ENCODE measurements around the gene C1orf21. TPM values are rescaled to one million over a fixed set of nuclear protein-coding genes. Genes with fewer than 3 reads are reported as not detected.

C1orf21 gene
- total RNA-seq, 1 donor from 2014 or later: 33.1 TPM

DNA sequence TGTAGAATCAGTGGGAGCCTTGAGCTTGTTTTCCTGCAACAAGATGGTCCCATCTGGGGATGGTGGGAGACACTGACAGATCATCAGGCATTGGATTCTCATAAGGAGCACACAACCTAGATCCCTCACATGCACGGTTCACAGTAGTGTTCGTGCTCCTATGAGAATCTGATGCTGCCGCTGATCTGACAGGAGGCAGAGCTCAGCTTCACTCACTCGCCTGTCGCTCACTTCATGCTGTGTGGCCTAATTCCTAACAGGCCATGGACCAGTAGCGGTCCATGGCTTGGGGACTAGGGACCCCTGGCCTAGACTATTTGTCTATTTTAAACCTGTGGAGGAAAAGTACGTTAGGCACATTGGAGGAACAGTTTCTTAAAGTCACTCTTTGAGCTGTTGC lies 227.8 kb downstream of the C1orf21 start:
- no peak overlapping the region for H3K27ac Mint-ChIP-seq
- DNase-seq (ENCODE audit: low spot score in 2 of 2, unreplicated experiment in 2 of 2): no peak
- H3K9me3 Mint-ChIP-seq: no peaks in the 10 kb centered on the region
- no peak overlapping the region for H3K4me3 Mint-ChIP-seq
- no peaks in the 10 kb centered on the region for H3K27me3 Mint-ChIP-seq (ENCODE audit: low read depth)
- H3K36me3 Mint-ChIP-seq: peaks cover 7% of the 10 kb centered on the region
- peaks cover 24% of the 10 kb centered on the region for H3K4me1 Mint-ChIP-seq
- TF ChIP-seq, protein P1, sequence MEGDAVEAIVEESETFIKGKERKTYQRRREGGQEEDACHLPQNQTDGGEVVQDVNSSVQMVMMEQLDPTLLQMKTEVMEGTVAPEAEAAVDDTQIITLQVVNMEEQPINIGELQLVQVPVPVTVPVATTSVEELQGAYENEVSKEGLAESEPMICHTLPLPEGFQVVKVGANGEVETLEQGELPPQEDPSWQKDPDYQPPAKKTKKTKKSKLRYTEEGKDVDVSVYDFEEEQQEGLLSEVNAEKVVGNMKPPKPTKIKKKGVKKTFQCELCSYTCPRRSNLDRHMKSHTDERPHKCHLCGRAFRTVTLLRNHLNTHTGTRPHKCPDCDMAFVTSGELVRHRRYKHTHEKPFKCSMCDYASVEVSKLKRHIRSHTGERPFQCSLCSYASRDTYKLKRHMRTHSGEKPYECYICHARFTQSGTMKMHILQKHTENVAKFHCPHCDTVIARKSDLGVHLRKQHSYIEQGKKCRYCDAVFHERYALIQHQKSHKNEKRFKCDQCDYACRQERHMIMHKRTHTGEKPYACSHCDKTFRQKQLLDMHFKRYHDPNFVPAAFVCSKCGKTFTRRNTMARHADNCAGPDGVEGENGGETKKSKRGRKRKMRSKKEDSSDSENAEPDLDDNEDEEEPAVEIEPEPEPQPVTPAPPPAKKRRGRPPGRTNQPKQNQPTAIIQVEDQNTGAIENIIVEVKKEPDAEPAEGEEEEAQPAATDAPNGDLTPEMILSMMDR (IDR thresholded peaks at IDR 0.05; ENCODE audit: unreplicated experiment): no peak

DNA sequence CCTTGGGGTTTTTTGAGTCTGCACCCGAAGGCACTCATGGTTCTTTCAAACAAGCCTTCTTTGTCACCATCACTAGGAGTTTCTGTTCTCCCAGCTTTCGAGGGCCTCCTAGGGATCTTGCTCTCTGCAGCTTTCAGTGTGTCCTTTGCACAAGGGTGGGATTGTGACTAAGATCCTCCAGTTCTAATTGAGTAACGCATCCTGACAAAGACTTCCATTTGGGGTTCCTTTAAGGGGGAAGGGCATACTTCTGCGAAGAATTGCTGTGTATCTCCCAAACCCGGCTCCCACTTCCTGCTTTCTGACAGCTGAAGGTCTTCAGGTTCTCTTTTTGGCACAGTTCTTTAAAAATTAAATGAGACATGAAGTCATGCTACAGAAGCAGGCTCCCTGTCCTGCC lies 228.5 kb downstream of the C1orf21 start:
- TF ChIP-seq, protein P1 (IDR thresholded peaks at IDR 0.05; ENCODE audit: unreplicated experiment): no peak
- Mint-ChIP-seq H3K27ac (no peak overlapping the region), H3K36me3 (peaks cover 7% of the 10 kb centered on the region), H3K4me1 (peaks cover 24% of the 10 kb centered on the region), H3K9me3 (no peaks in the 10 kb centered on the region), H3K4me3 (no peak overlapping the region), H3K27me3 (ENCODE audit: low read depth) (no peaks in the 10 kb centered on the region)
- DNase-seq (ENCODE audit: low spot score in 2 of 2, unreplicated experiment in 2 of 2): no peak

DNA sequence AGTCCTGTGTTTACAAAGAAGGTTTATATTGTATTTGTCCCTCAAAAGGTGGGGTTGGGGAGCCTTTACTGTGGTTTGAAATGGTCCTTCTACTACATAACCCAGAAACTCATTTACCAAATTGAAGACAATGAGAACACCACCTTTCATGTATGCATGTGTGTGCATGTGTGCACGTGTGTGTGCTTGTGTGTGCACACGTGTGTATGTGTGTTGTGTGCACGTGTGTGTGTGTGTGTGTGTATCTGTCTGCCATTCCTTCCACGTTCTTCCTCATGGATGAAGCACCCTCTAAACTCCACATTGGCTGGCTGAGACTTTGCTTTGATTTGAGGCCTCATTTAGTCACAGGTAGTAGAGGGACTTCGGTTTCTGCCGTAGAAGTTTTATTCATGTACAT lies 229.7 kb downstream of the C1orf21 start:
- H3K9me3 Mint-ChIP-seq: no peaks in the 10 kb centered on the region
- H3K36me3 Mint-ChIP-seq: peaks cover 3% of the 10 kb centered on the region
- H3K4me1 Mint-ChIP-seq: peaks cover 21% of the 10 kb centered on the region
- DNase-seq (ENCODE audit: low spot score in 2 of 2, unreplicated experiment in 2 of 2): no peak
- no peaks in the 10 kb centered on the region for H3K27me3 Mint-ChIP-seq (ENCODE audit: low read depth)
- H3K27ac Mint-ChIP-seq: no peak overlapping the region
- TF ChIP-seq, protein P1 (IDR thresholded peaks at IDR 0.05; ENCODE audit: unreplicated experiment): no peak
- H3K4me3 Mint-ChIP-seq: no peak overlapping the region

DNA sequence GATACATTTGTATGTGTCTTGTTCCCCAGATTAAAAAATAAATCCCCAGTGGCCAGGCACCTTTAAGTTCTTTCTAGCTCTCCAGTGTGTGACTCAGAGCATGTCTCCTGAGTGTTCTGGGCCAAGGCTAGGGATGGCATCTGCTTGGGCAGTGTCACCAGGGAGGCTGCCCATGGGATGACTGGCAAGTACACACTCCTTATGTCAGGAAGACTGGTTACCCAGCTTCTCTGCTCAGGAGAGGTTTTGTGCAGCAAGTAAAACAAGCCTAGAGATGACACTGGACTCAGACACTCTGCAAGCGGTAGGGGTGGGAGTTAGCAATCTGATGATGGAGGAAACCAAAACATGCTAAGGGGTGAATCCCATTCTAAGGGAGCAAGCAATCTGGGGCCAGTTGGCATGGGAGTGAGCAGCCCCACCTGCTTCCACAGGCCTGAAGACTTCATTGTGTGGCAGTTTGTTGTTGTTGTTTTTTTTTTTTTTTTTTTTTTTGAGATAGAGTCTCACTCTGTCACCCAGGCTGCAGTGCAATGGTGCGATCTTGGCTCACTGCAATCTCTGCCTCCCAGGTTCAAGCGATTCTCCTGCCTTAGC lies 230.7 kb downstream of the C1orf21 start:
- no peak for DNase-seq (ENCODE audit: low spot score in 2 of 2, unreplicated experiment in 2 of 2)
- TF ChIP-seq, protein P1 (IDR thresholded peaks at IDR 0.05; ENCODE audit: unreplicated experiment): no peak
- Mint-ChIP-seq H3K4me3 (no peak overlapping the region), H3K27me3 (ENCODE audit: low read depth) (no peaks in the 10 kb centered on the region), H3K36me3 (peaks cover 3% of the 10 kb centered on the region), H3K4me1 (peaks cover 30% of the 10 kb centered on the region), H3K27ac (no peak overlapping the region), H3K9me3 (no peaks in the 10 kb centered on the region)

DNA sequence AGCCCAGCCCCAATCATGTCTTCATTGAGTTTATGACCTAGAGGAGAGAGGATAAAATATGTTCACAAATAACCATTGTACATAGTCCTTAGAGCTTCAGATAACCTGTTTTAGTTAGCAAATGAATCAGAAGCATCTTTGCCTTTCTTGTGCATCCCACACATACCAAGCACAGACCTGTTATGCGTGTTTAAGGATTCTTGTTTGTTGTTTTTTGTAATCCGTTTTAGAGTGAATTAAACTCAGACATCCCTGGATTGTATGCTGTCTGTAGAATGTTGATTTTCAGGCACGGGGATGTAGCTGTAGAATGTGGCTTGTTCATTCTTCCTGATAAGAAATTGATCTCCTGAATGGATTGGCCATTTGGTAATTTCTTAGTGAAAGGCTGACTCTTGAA lies 232.0 kb downstream of the C1orf21 start:
- H3K4me3 Mint-ChIP-seq: no peak overlapping the region
- no peaks in the 10 kb centered on the region for H3K9me3 Mint-ChIP-seq
- TF ChIP-seq, protein P1 (IDR thresholded peaks at IDR 0.05; ENCODE audit: unreplicated experiment): no peak
- peak overlapping the region; percentile 6 for H3K27ac Mint-ChIP-seq
- H3K36me3 Mint-ChIP-seq: peaks cover 3% of the 10 kb centered on the region
- DNase-seq (ENCODE audit: low spot score in 2 of 2, unreplicated experiment in 2 of 2): no peak
- H3K4me1 Mint-ChIP-seq: peaks cover 43% of the 10 kb centered on the region
- no peaks in the 10 kb centered on the region for H3K27me3 Mint-ChIP-seq (ENCODE audit: low read depth)

DNA sequence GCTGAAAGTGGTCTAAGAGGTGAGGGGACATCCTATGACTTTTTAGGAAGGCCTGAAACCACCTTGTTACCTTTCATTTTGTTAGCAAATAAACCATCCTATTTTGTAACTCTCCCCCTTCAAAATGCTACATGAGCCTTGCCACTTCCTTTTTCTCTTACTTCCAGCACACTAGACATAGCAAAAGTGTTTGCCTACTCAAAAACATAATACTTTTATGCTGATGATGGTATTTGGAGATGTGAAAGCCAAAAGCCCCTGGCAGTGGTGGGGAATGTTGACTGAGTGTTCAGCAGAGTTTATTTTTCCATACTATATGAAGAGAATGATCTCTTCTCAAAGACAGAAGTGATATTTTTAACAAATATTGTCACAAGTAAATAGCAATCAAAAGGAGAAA lies 233.6 kb downstream of the C1orf21 start:
- TF ChIP-seq, protein P1 (IDR thresholded peaks at IDR 0.05; ENCODE audit: unreplicated experiment): no peak
- peaks cover 53% of the 10 kb centered on the region for H3K4me1 Mint-ChIP-seq
- no peak overlapping the region for H3K27ac Mint-ChIP-seq
- no peak for DNase-seq (ENCODE audit: low spot score in 2 of 2, unreplicated experiment in 2 of 2)
- H3K4me3 Mint-ChIP-seq: no peak overlapping the region
- H3K36me3 Mint-ChIP-seq: peaks cover 3% of the 10 kb centered on the region
- no peaks in the 10 kb centered on the region for H3K9me3 Mint-ChIP-seq
- no peaks in the 10 kb centered on the region for H3K27me3 Mint-ChIP-seq (ENCODE audit: low read depth)

All from mesothelial cell of epicardium (in vitro differentiated cells).